ENCODE measurements around the gene CDH23. TPM values are rescaled to one million over a fixed set of nuclear protein-coding genes. Genes with fewer than 3 reads are reported as not detected.

The CDH23 gene
- total RNA-seq, 2 experiments from 2014 or later, result 4.6 to 5.2 TPM

DNA sequence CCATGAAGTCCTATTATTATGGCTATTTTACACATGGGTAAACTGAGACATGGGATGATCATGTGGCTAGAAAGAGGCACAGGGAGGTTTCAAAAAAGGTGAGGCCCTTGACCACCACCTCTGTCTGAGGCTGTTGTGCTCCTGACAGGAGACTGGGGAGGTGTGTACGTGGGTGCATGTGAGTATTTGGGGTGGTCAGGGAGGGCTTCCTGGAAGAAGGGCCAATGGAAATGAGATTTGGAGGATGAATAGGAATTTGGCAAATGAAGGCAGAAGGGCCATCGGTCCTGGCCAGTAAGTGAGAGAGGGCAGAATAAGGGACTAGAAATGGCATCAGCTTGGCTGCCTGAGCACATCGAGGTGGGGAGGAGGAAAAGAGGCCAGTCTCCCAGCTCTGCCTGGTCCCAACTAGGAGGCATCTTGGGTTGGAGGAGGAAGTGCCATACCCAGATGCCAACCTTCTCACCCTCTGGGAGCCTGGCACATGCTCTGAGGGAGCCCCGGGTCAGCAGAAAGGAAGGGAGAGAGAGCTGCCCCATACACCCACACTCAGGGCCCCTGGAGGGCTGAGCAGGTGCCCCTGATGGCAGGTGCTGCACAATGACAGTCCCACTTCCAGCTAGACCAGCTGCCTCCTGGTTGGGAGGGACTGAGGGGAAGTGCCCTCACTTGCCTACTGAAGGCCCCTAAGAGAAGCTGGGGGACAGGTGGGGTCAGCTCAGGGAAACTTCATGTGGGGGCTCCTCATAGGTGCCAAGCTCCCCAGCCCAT lies 47.7 kb downstream of the CDH23 start:
- Histone ChIP-seq H3K4me1 (ENCODE audit: insufficient read depth, low read length) (no peaks in the 10 kb centered on the region), H3K4me3 (ENCODE audit: low read length) (no peak overlapping the region), H3K27ac (ENCODE audit: low read depth in 1 of 2, low read length in 2 of 2) (no peak overlapping the region), H3K9me3 (ENCODE audit: control insufficient read depth in 1 of 2, insufficient read depth in 1 of 2, low read length in 2 of 2) (no peaks in the 10 kb centered on the region), H3K27me3 (ENCODE audit: control insufficient read depth in 1 of 2, insufficient read depth in 2 of 2, low read length in 2 of 2) (no peaks in the 10 kb centered on the region), H3K36me3 (ENCODE audit: insufficient read depth, low read length) (no peaks in the 10 kb centered on the region)
- H3K27ac Mint-ChIP-seq, result no peak overlapping the region
- H3K36me3 Mint-ChIP-seq (ENCODE audit: low read depth), result no peaks in the 10 kb centered on the region
- H3K9me3 Mint-ChIP-seq, result no peaks in the 10 kb centered on the region
- H3K27me3 Mint-ChIP-seq, result no peaks in the 10 kb centered on the region
- ChIA-PET POLR2A (no interaction called here), CTCF (no interaction called here)
- intact Hi-C loops (cut with DNase I, micrococcal nuclease), result no loop called here
- no peak for DNase-seq
- no peak overlapping the region for H3K4me3 Mint-ChIP-seq
- ATAC-seq (ENCODE audit: poor library complexity), result no peak
- H3K4me1 Mint-ChIP-seq (ENCODE audit: low read depth), result no peaks in the 10 kb centered on the region
- TF ChIP-seq, protein P1, sequence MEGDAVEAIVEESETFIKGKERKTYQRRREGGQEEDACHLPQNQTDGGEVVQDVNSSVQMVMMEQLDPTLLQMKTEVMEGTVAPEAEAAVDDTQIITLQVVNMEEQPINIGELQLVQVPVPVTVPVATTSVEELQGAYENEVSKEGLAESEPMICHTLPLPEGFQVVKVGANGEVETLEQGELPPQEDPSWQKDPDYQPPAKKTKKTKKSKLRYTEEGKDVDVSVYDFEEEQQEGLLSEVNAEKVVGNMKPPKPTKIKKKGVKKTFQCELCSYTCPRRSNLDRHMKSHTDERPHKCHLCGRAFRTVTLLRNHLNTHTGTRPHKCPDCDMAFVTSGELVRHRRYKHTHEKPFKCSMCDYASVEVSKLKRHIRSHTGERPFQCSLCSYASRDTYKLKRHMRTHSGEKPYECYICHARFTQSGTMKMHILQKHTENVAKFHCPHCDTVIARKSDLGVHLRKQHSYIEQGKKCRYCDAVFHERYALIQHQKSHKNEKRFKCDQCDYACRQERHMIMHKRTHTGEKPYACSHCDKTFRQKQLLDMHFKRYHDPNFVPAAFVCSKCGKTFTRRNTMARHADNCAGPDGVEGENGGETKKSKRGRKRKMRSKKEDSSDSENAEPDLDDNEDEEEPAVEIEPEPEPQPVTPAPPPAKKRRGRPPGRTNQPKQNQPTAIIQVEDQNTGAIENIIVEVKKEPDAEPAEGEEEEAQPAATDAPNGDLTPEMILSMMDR (IDR thresholded peaks at IDR 0.05), result no peak

DNA sequence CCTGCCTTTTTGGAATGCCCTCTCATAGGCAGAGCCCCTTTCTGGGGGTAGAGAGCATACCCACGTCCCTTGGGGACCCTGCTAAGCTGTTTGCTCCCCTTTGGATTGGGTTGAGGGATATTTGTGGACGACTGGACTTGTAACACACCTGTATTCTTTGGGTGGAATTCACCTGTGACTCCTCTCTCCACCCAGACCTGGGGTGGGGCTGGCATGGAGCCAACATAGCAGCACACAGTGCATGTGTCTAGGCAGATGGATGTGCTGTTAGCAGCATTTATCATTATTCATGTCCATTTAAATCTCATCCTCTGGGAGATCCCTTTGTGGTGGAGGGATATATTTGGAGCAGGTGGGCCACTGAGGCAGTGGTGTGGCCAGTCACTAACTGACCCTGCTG lies 51.0 kb downstream of the CDH23 start:
- Histone ChIP-seq H3K27ac (ENCODE audit: low read depth in 1 of 2, low read length in 2 of 2) (no peak overlapping the region), H3K36me3 (ENCODE audit: insufficient read depth, low read length) (no peaks in the 10 kb centered on the region), H3K27me3 (ENCODE audit: control insufficient read depth in 1 of 2, insufficient read depth in 2 of 2, low read length in 2 of 2) (no peaks in the 10 kb centered on the region), H3K4me3 (ENCODE audit: low read length) (no peak overlapping the region), H3K9me3 (ENCODE audit: control insufficient read depth in 1 of 2, insufficient read depth in 1 of 2, low read length in 2 of 2) (no peaks in the 10 kb centered on the region), H3K4me1 (ENCODE audit: insufficient read depth, low read length) (no peaks in the 10 kb centered on the region)
- ChIA-PET CTCF (no interaction called here), POLR2A (no interaction called here)
- Mint-ChIP-seq H3K27ac (no peak overlapping the region), H3K27me3 (no peaks in the 10 kb centered on the region), H3K9me3 (no peaks in the 10 kb centered on the region), H3K4me3 (no peak overlapping the region), H3K4me1 (ENCODE audit: low read depth) (no peaks in the 10 kb centered on the region), H3K36me3 (ENCODE audit: low read depth) (no peaks in the 10 kb centered on the region)
- ATAC-seq (ENCODE audit: poor library complexity), result no peak
- TF ChIP-seq, protein P1 (IDR thresholded peaks at IDR 0.05), result no peak
- intact Hi-C loops (cut with DNase I, micrococcal nuclease), result no loop called here
- DNase-seq, result no peak

DNA sequence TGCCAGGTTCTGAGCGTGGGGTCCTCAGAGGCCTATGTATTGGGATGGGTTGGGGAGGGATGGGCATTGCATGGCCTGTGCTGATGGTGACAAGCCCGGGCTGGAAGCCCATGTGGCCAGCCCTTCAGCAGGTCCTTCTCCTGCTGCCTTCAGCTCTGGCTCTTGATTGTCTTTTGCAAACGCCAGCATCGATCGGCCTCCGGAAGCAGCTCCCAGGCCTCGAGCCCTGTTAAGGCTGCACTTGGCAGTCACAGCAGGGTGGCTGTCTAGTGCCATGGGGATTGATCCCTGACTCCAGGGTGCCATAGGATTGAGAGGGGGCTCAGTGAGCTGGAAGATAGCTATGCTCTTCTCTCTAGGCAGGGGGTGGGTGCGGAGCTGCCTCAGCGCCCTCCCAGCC lies 51.4 kb downstream of the CDH23 start:
- ChIA-PET CTCF (no interaction called here), POLR2A (no interaction called here)
- Histone ChIP-seq H3K9me3 (ENCODE audit: control insufficient read depth in 1 of 2, insufficient read depth in 1 of 2, low read length in 2 of 2) (no peaks in the 10 kb centered on the region), H3K27ac (ENCODE audit: low read depth in 1 of 2, low read length in 2 of 2) (no peak overlapping the region), H3K4me3 (ENCODE audit: low read length) (no peak overlapping the region), H3K36me3 (ENCODE audit: insufficient read depth, low read length) (no peaks in the 10 kb centered on the region), H3K27me3 (ENCODE audit: control insufficient read depth in 1 of 2, insufficient read depth in 2 of 2, low read length in 2 of 2) (no peaks in the 10 kb centered on the region), H3K4me1 (ENCODE audit: insufficient read depth, low read length) (no peaks in the 10 kb centered on the region)
- DNase-seq (no peak), ATAC-seq (ENCODE audit: poor library complexity) (no peak)
- intact Hi-C loops (cut with DNase I, micrococcal nuclease), result no loop called here
- Mint-ChIP-seq H3K9me3 (no peaks in the 10 kb centered on the region), H3K36me3 (ENCODE audit: low read depth) (no peaks in the 10 kb centered on the region), H3K27ac (no peak overlapping the region), H3K27me3 (no peaks in the 10 kb centered on the region), H3K4me3 (no peak overlapping the region), H3K4me1 (ENCODE audit: low read depth) (no peaks in the 10 kb centered on the region)
- TF ChIP-seq, protein P1 (IDR thresholded peaks at IDR 0.05), result no peak
